HepG2 (cell line): ENCODE results near the gene COA5. TPM values are rescaled to one million over a fixed set of nuclear protein-coding genes. Genes with fewer than 3 reads are reported as not detected.

Experiments
- ATAC-seq: fragments of 200-7000 bp; cut with Tn5 transposase; 3 replicates; pipeline ENCODE4 v1.9.1; 2020; ENCODE audit warnings: mild to moderate bottlenecking, moderate library complexity
- BruUV-seq: library from RNA; stranded (reverse); fragments of 400-500 nt; replicated peaks from 2 replicates; lab custom pipeline; 2021; lab: Mats Ljungman, UMichigan
- CTCF ChIA-PET: fragments of 300-600 bp; formaldehyde crosslinking; extraction: SDS; loops from one replicate; lab custom pipeline; 2021; ENCODE audit warnings: low total read pairs, inconsistent platforms, low intra/inter-chr PET ratio; lab: Yijun Ruan, JAX
- POLR2A ChIA-PET: fragments of 350-600 bp; sonication (Branson Sonifier 250); formaldehyde crosslinking; loops from one replicate; lab custom pipeline; 2020; ENCODE audit warnings: antibody characterized with exemption, inconsistent platforms; lab: Yijun Ruan, JAX
- DNase-seq: peaks from one replicate; pipeline ENCODE4 v3.0.0-alpha.2; 2015; ENCODE audit warnings: low spot score
- FAIRE-seq: peaks from 3 replicates; lab custom pipeline; 2011; peaks lifted over from hg19 to GRCh38; lab: Jason Lieb, UNC
- H2AFZ ChIP-seq: one replicate; pipeline ENCODE4 v1.6.1; 2011; ENCODE audit warnings: low read length, inconsistent platforms
- H3K27ac ChIP-seq: fragments of 300-600 bp; 3 replicates; pipeline ENCODE4 v1.8.0; 2011; ENCODE audit warnings: mixed run types, mild to moderate bottlenecking, mixed read lengths, low read length, inconsistent platforms; ENCODE audit not compliant: insufficient read depth; ENCODE audit errors: extremely low read length
- H3K27me3 ChIP-seq, 2 experiments: fragments of 200-600 bp in 1 of 2; 2 replicates in 1 of 2; 3 replicates in 1 of 2; pipeline versions ENCODE4 v1.6.0 to v1.8.0; 2011; ENCODE audit warnings: low read length in 2 of 2, mild to moderate bottlenecking in 2 of 2, moderate library complexity in 2 of 2, inconsistent platforms in 1 of 2; ENCODE audit not compliant: insufficient read depth in 2 of 2, control insufficient read depth in 1 of 2
- H3K36me3 ChIP-seq, 2 experiments: fragments of 200-600 bp in 1 of 2; replicated peaks in 1 of 2; 2 replicates in 1 of 2; 3 replicates in 1 of 2; pipeline versions ENCODE4 v1.5.1 to v1.8.0; 2011; ENCODE audit warnings: low read length in 2 of 2, inconsistent platforms in 1 of 2; ENCODE audit not compliant: insufficient read depth in 2 of 2, control insufficient read depth in 1 of 2
- H3K4me1 ChIP-seq: 2 replicates; pipeline ENCODE4 v1.5.1; 2012; ENCODE audit warnings: low read length, inconsistent platforms; ENCODE audit not compliant: insufficient read depth
- H3K4me2 ChIP-seq: 2 replicates; pipeline ENCODE4 v1.6.0; 2011; ENCODE audit warnings: low read depth, low read length, inconsistent platforms
- H3K4me3 ChIP-seq, 3 experiments: fragments of 200-600 bp in 1 of 3; sonication (generic), shearing (Covaris generic) in 1 of 3; replicated peaks in 1 of 3; 2 replicates each; pipeline ENCODE4 v1.5.1; 2011 to 2016; ENCODE audit warnings: low read length in 3 of 3, inconsistent platforms in 2 of 3, low read depth in 2 of 3, mild to moderate bottlenecking in 2 of 3, control low read depth in 1 of 3, mixed read lengths in 1 of 3; ENCODE audit not compliant: insufficient read depth in 1 of 3
- H3K79me2 ChIP-seq: one replicate; pipeline ENCODE4 v1.6.1; 2011; ENCODE audit warnings: low read length, inconsistent platforms; ENCODE audit not compliant: insufficient read depth
- H3K9ac ChIP-seq: 2 replicates; pipeline ENCODE4 v1.6.0; 2011; ENCODE audit warnings: mild to moderate bottlenecking, low read depth, low read length, inconsistent platforms; ENCODE audit not compliant: insufficient read depth
- H3K9me3 ChIP-seq: 2 replicates; pipeline ENCODE4 v1.5.1; 2012; ENCODE audit warnings: mild to moderate bottlenecking, low read length
- H4K20me1 ChIP-seq: 2 replicates; pipeline ENCODE4 v1.6.0; 2011; ENCODE audit warnings: inconsistent platforms, mild to moderate bottlenecking, low read length, moderate library complexity; ENCODE audit not compliant: insufficient read depth
- FLYWCH1 ChIP-seq: sonication (generic); formaldehyde crosslinking; IDR thresholded peaks from 2 replicates; pipeline ENCODE4 v1.8.1; 2023; ENCODE audit warnings: mild to moderate bottlenecking, missing genetic modification reagents
- KLF13 ChIP-seq: sonication (generic); formaldehyde crosslinking; IDR thresholded peaks from 2 replicates; pipeline ENCODE4 v1.4.0; 2020; ENCODE audit warnings: mild to moderate bottlenecking, missing genetic modification reagents
- MTERF4 ChIP-seq: sonication (generic); formaldehyde crosslinking; IDR thresholded peaks from 2 replicates; pipeline ENCODE4 v1.8.0; 2023; ENCODE audit warnings: mild to moderate bottlenecking, missing genetic modification reagents
- MTF1 ChIP-seq: sonication (generic); formaldehyde crosslinking; IDR thresholded peaks from 2 replicates; pipeline ENCODE4 v1.5.0; 2020; ENCODE audit warnings: missing genetic modification reagents
- NRL ChIP-seq: sonication (generic); formaldehyde crosslinking; IDR thresholded peaks from 2 replicates; pipeline ENCODE4 v1.5.0; 2020; ENCODE audit warnings: missing genetic modification reagents, mild to moderate bottlenecking, moderate library complexity, borderline replicate concordance
- PITX1 ChIP-seq: sonication (generic); formaldehyde crosslinking; IDR thresholded peaks from 2 replicates; pipeline ENCODE4 v1.5.1; 2020; ENCODE audit warnings: mild to moderate bottlenecking, missing genetic modification reagents
- POGZ ChIP-seq: sonication (generic); formaldehyde crosslinking; IDR thresholded peaks from 2 replicates; pipeline ENCODE4 v1.4.0; 2020; ENCODE audit warnings: mild to moderate bottlenecking, missing genetic modification reagents
- SOX6 ChIP-seq, 2 experiments: fragments of 450-650 bp in 1 of 2; sonication (generic) in 1 of 2; formaldehyde crosslinking in 1 of 2; IDR thresholded peaks; 2 replicates each; pipeline versions ENCODE4 v1.4.0 to v1.6.1; 2017 to 2020; ENCODE audit warnings: antibody characterized with exemption in 1 of 2, mild to moderate bottlenecking in 1 of 2, missing genetic modification reagents in 1 of 2
- ZNF235 ChIP-seq: sonication (generic); formaldehyde crosslinking; IDR thresholded peaks from 2 replicates; pipeline ENCODE4 v1.8.1; 2023; ENCODE audit warnings: mild to moderate bottlenecking, missing genetic modification reagents, borderline replicate concordance
- ZNF264 ChIP-seq: sonication (generic); formaldehyde crosslinking; IDR thresholded peaks from 2 replicates; pipeline ENCODE4 v1.4.0; 2020; ENCODE audit warnings: missing genetic modification reagents
- ZNF33B ChIP-seq: sonication (generic); formaldehyde crosslinking; IDR thresholded peaks from 2 replicates; pipeline ENCODE4 v1.5.1; 2020; ENCODE audit warnings: mild to moderate bottlenecking, missing genetic modification reagents
- WGBS: methylation state at CpG from one replicate; pipeline ENCODE4 v1.1.6; 2017; ENCODE audit warnings: low lambda C conversion rate; 5-methylcytosine and 5-hydroxymethylcytosine counted together
- in situ Hi-C: cut with HindIII; loops from 2 replicates; pipeline ENCODE4 v1.10.0; 2017; ENCODE audit warnings: low pct_unique_long_range_greater_than_20kb; ENCODE audit not compliant: extremely low pct_ligation_motif_present
- intact Hi-C: fragments of 100-400 bp; cut with micrococcal nuclease; formaldehyde crosslinking; loops from one replicate; pipeline ENCODE4 v1.10.0; 2022; ENCODE audit not compliant: unreplicated experiment
- polyA plus RNA-seq, 8 experiments: library from polyadenylated mRNA; depleted of rRNA in 3 of 8; stranded (reverse) in 7 of 8; unstranded in 1 of 8; fragments of >200 nt; fragmentation: Illumina TruSeq in 4 of 8; extraction: Trizol in 4 of 8; gene quantifications; 2 replicates each; pipeline versions ENCODE4 v1.2.1 to v1.2.3, GENCODE V29; 2011 to 2016; ENCODE audit warnings: low read depth in 4 of 8, missing spikeins in 1 of 8, mixed read lengths in 1 of 8; ENCODE audit not compliant: insufficient read depth in 1 of 8
- total RNA-seq, 5 experiments: library from RNA; depleted of rRNA; stranded (reverse); fragments of >200 nt; fragmentation: Illumina TruSeq; extraction: Trizol; gene quantifications; 2 replicates each; pipeline ENCODE4 v1.2.3, GENCODE V29; 2016; ENCODE audit warnings: low read depth in 1 of 5

Gene COA5
- total and polyA plus RNA-seq, 2 of the 13 experiments (the other 11 are each of a cell fraction or from before 2014, with no cell fraction given), result 43.6 to 64.5 TPM

- Histone ChIP-seq H3K27me3 (no peaks in the 10 kb centered on the region), H3K36me3 (peaks cover 3 to 22% of the 10 kb centered on the region in 2 experiments; a peak in 4 of 5 replicates), H3K79me2 (no peaks in the 10 kb centered on the region), H3K4me1 (no peaks in the 10 kb centered on the region), H3K4me3 (no peak overlapping the region), H2AFZ (no peak overlapping the region), H4K20me1 (no peaks in the 10 kb centered on the region), H3K27ac (no peak overlapping the region), H3K9me3 (no peaks in the 10 kb centered on the region), H3K9ac (no peak overlapping the region), H3K4me2 (no peak overlapping the region)
- DNase-seq, result no peak
- FAIRE-seq, result no peak
- TF ChIP-seq MTF1 (no peak), PITX1 (CRISPR knock-in tag) (no peak), ZNF235 (no peak), MTERF4 (CRISPR knock-in tag) (no peak), FLYWCH1 (CRISPR knock-in tag) (no peak), NRL (no peak), ZNF33B (CRISPR knock-in tag) (no peak), SOX6 (IDR thresholded peaks at IDR 0.05) (no peak), SOX6 (CRISPR knock-in tag; IDR thresholded peaks at IDR 0.05) (no peak), POGZ (CRISPR knock-in tag) (no peak), KLF13 (CRISPR knock-in tag) (no peak), ZNF264 (CRISPR knock-in tag) (no peak)
- in situ Hi-C loops (no loop called here), intact Hi-C loops (no loop called here)
- ChIA-PET POLR2A (no interaction called here), CTCF (no interaction called here)
- no TSS peak for BruUV-seq
- no peak for ATAC-seq
- WGBS, result 94% methylated on average over 13 of the region's 13 CpGs
Measured at GRCh38 chr2:98573426-98573825, 34.9 kb downstream of the COA5 start.
